Astrocyte of the spinal cord (primary cell): ENCODE data around the gene RFNG.

ENCODE experiments used
- DNase-seq: peaks from one replicate; pipeline ENCODE4 v3.0.0; 2011; ENCODE audit warnings: low read depth, low spot score
- H3K4me3 ChIP-seq: 2 replicates; pipeline ENCODE4 v1.5.1; 2011; ENCODE audit warnings: low read depth, mild to moderate bottlenecking, low read length, moderate library complexity
- CTCF ChIP-seq: IDR thresholded peaks from 2 replicates; pipeline ENCODE4 v1.5.1; 2012; ENCODE audit warnings: low read depth, mild to moderate bottlenecking, low read length, inconsistent platforms
- in situ Hi-C: cut with HindIII; loops from 2 replicates; pipeline ENCODE4 v1.10.0; 2017; ENCODE audit warnings: low sequenced_read_pairs

The RFNG gene

GRCh38 chr17:82021107-82021899 is 30.3 kb downstream of the RFNG start:
- TF ChIP-seq CTCF: peak; percentile 83
- in situ Hi-C loops: no loop called here

GRCh38 chr17:82020572-82021106 is 31.0 kb downstream of the RFNG start:
- TF ChIP-seq CTCF: no peak
- no peak for DNase-seq
- H3K4me3 ChIP-seq: no peak overlapping the region
- in situ Hi-C loops: no loop called here

More at GRCh38 chr17:82021107-82021899, 30.3 kb downstream of the RFNG start:
- peak overlapping the region; percentile 70 for H3K4me3 ChIP-seq
- peak; percentile 65 for DNase-seq

GRCh38 chr17:82019690-82020571 is 31.7 kb downstream of the RFNG start:
- no peak overlapping the region for H3K4me3 ChIP-seq
- no peak for DNase-seq
- TF ChIP-seq CTCF: peak; percentile 88
- in situ Hi-C loops: no loop called here

GRCh38 chr17:82018989-82019689 is 32.5 kb downstream of the RFNG start:
- DNase-seq: no peak
- TF ChIP-seq CTCF: no peak
- no peak overlapping the region for H3K4me3 ChIP-seq
- in situ Hi-C loops: no loop called here

GRCh38 chr17:82018152-82018988 is 33.2 kb downstream of the RFNG start:
- DNase-seq: no peak
- TF ChIP-seq CTCF: no peak
- no peak overlapping the region for H3K4me3 ChIP-seq
- in situ Hi-C loops: no loop called here
